OCI-M2 (cell line): ENCODE measurements around the gene GPR62.

Source experiments
- DNase-seq: peaks from one replicate; lab custom pipeline; 2025; ENCODE audit not compliant: unreplicated experiment; lab: John Stamatoyannopoulos, UW

The GPR62 gene

GRCh38 chr3:51937611-51938450 lies 17.4 kb upstream of the GPR62 start:
- DNase-seq, result no peak

- no peak for DNase-seq
Observed at GRCh38 chr3:51938780-51939425, 16.3 kb upstream of the GPR62 start.

GRCh38 chr3:51940648-51941462 lies 14.3 kb upstream of the GPR62 start:
- DNase-seq, result no peak

GRCh38 chr3:51941463-51941797 lies 13.8 kb upstream of the GPR62 start:
- no peak for DNase-seq

- peak; percentile 94 for DNase-seq
Observed at GRCh38 chr3:51941798-51942602, 13.2 kb upstream of the GPR62 start, which contains the start of the genes PARP3 and RRP9. TSS of gene PARP3 (plus strand) at chr3:51942363. CDS start at chr3:51943356, 993 bp downstream. TSS of gene RRP9 (minus strand) at chr3:51941904. CDS start at chr3:51941867, 37 bp downstream.

GRCh38 chr3:51942603-51943450 lies 12.4 kb upstream of the GPR62 start:
- no peak for DNase-seq

- no peak for DNase-seq
Observed at GRCh38 chr3:51943451-51944391, 11.5 kb upstream of the GPR62 start.

- DNase-seq, result no peak
Observed at GRCh38 chr3:51944451-51945021, 10.6 kb upstream of the GPR62 start.

- no peak for DNase-seq
Observed at GRCh38 chr3:51945031-51945840, 9.9 kb upstream of the GPR62 start.

- no peak for DNase-seq
Observed at GRCh38 chr3:51945926-51946705, 9.1 kb upstream of the GPR62 start.

GRCh38 chr3:51946796-51947195 lies 8.4 kb upstream of the GPR62 start:
- no peak for DNase-seq

GRCh38 chr3:51947215-51947900 lies 7.8 kb upstream of the GPR62 start:
- DNase-seq, result no peak

GRCh38 chr3:51948016-51948580 lies 7.1 kb upstream of the GPR62 start:
- DNase-seq, result no peak

GRCh38 chr3:51949121-51949520 lies 6.1 kb upstream of the GPR62 start:
- DNase-seq, result no peak

- DNase-seq, result no peak
Observed at GRCh38 chr3:51950899-51951298, 4.3 kb upstream of the GPR62 start.

GRCh38 chr3:51953445-51953844 lies 1.7 kb upstream of the GPR62 start:
- no peak for DNase-seq
